ENCODE results near the gene APBB3.
A peak's percentile ranks its signal among the peaks of the same experiment; 100 is the strongest.

The APBB3 gene

GRCh38 chr5:140565024-140565779 lies 804 bp upstream of the APBB3 start:
- no peak for DNase-seq (ENCODE audit: low read depth)
- in situ Hi-C loops (cut with HindIII; ENCODE audit: low sequenced_read_pairs) = no loop called here
- no peak for TF ChIP-seq CTCF (IDR thresholded peaks at IDR 0.05; ENCODE audit: low read depth, low read length, missing control alignments)
- peak overlapping the region; percentile 69 for H3K4me3 ChIP-seq (ENCODE audit: low read depth, low read length)

GRCh38 chr5:140563596-140563995 lies 802 bp downstream of the APBB3 start:
- no peak for DNase-seq (ENCODE audit: low read depth)
- TF ChIP-seq CTCF (IDR thresholded peaks at IDR 0.05; ENCODE audit: low read depth, low read length, missing control alignments) = no peak
- peak overlapping the region; percentile 69 for H3K4me3 ChIP-seq (ENCODE audit: low read depth, low read length)
- in situ Hi-C loops (cut with HindIII; ENCODE audit: low sequenced_read_pairs) = no loop called here

- in situ Hi-C loops (cut with HindIII; ENCODE audit: low sequenced_read_pairs) = no loop called here
- TF ChIP-seq CTCF (IDR thresholded peaks at IDR 0.05; ENCODE audit: low read depth, low read length, missing control alignments) = no peak
- no peak overlapping the region for H3K4me3 ChIP-seq (ENCODE audit: low read depth, low read length)
- DNase-seq (ENCODE audit: low read depth) = no peak
Measured at GRCh38 chr5:140561753-140562523, 2.5 kb downstream of the APBB3 start.

- in situ Hi-C loops (cut with HindIII; ENCODE audit: low sequenced_read_pairs) = no loop called here
- H3K4me3 ChIP-seq (ENCODE audit: low read depth, low read length) = no peak overlapping the region
- TF ChIP-seq CTCF (IDR thresholded peaks at IDR 0.05; ENCODE audit: low read depth, low read length, missing control alignments) = no peak
- DNase-seq (ENCODE audit: low read depth) = no peak
Measured at GRCh38 chr5:140560227-140560626, 4.2 kb downstream of the APBB3 start.

GRCh38 chr5:140558542-140558941 lies 5.9 kb downstream of the APBB3 start:
- no peak overlapping the region for H3K4me3 ChIP-seq (ENCODE audit: low read depth, low read length)
- in situ Hi-C loops (cut with HindIII; ENCODE audit: low sequenced_read_pairs) = no loop called here
- DNase-seq (ENCODE audit: low read depth) = no peak
- TF ChIP-seq CTCF (IDR thresholded peaks at IDR 0.05; ENCODE audit: low read depth, low read length, missing control alignments) = no peak

GRCh38 chr5:140557965-140558364 lies 6.4 kb downstream of the APBB3 start:
- no peak for DNase-seq (ENCODE audit: low read depth)
- no peak for TF ChIP-seq CTCF (IDR thresholded peaks at IDR 0.05; ENCODE audit: low read depth, low read length, missing control alignments)
- H3K4me3 ChIP-seq (ENCODE audit: low read depth, low read length) = no peak overlapping the region
- in situ Hi-C loops (cut with HindIII; ENCODE audit: low sequenced_read_pairs) = no loop called here
